Mesodermal cell (in vitro differentiated cells): ENCODE data around the gene SP6. TPM values are rescaled to one million over a fixed set of nuclear protein-coding genes. Genes with fewer than 3 reads are reported as not detected.

Experiments
- H3K27ac ChIP-seq: 2 replicates; pipeline ENCODE4 v1.7.0; 2013; ENCODE audit warnings: mild to moderate bottlenecking, low read depth, low read length, moderate library complexity; ENCODE audit not compliant: severe bottlenecking
- H3K36me3 ChIP-seq: 2 replicates; pipeline ENCODE4 v1.7.1; 2013; ENCODE audit warnings: mild to moderate bottlenecking, low read length, moderate library complexity; ENCODE audit not compliant: control insufficient read depth, insufficient read depth
- H3K4me1 ChIP-seq: one replicate; pipeline ENCODE4 v1.7.1; 2013; ENCODE audit warnings: mild to moderate bottlenecking, low read length; ENCODE audit not compliant: insufficient read depth, control insufficient read depth, poor library complexity, severe bottlenecking
- H3K4me3 ChIP-seq: 2 replicates; pipeline ENCODE4 v1.7.0; 2013; ENCODE audit warnings: low read length, control low read depth, mild to moderate bottlenecking; ENCODE audit not compliant: insufficient read depth, poor library complexity, severe bottlenecking; ENCODE audit errors: extremely low read depth
- H3K9me3 ChIP-seq: 2 replicates; pipeline ENCODE4 v1.7.1; 2013; ENCODE audit warnings: mild to moderate bottlenecking, low read length, moderate library complexity; ENCODE audit not compliant: control insufficient read depth
- WGBS, 2 experiments: methylation state at CpG; one replicate each; pipeline ENCODE4 v1.1.5; 2013; ENCODE audit warnings: missing lambda C conversion rate in 2 of 2; ENCODE audit not compliant: insufficient coverage in 2 of 2; 5-methylcytosine and 5-hydroxymethylcytosine counted together
- polyA plus RNA-seq, 2 experiments: library from polyadenylated mRNA; stranded (reverse); fragments of 50-300 nt; gene quantifications; one replicate each; pipeline ENCODE4 v1.2.3, GENCODE V29; 2013

SP6 gene
- 50.4 TPM for polyA plus RNA-seq (2013, experiment 1 of 2)
- polyA plus RNA-seq (2013, experiment 2 of 2), result 40.8 TPM

GRCh38 chr17:47850692-47851573, at the start of gene SP6:
Gene SP6, minus strand, starts transcription at chr17:47851163. Its CDS starts 2,734 bp downstream, at chr17:47848429.
- 2% methylated on average over 39 to 52 of the region's 71 CpGs for WGBS, 2 experiments
- Histone ChIP-seq H3K4me1 (peaks cover 49% of the 10 kb centered on the region), H3K36me3 (peaks cover 13% of the 10 kb centered on the region), H3K27ac (peak within 1 kb of the TSS; percentile 23), H3K4me3 (peak within 1 kb of the TSS; percentile 57), H3K9me3 (no peaks in the 10 kb centered on the region)

GRCh38 chr17:47899643-47900042, 48.7 kb upstream of the SP6 start:
- 86 to 97% methylated on average over 4 to 5 of the region's 5 CpGs for WGBS, 2 experiments
- Histone ChIP-seq H3K4me3 (no peak overlapping the region), H3K27ac (no peak overlapping the region), H3K9me3 (no peaks in the 10 kb centered on the region), H3K36me3 (peaks cover 19% of the 10 kb centered on the region), H3K4me1 (peaks cover 8% of the 10 kb centered on the region)

GRCh38 chr17:47898241-47898640, 47.3 kb upstream of the SP6 start:
- Histone ChIP-seq H3K4me1 (peaks cover 12% of the 10 kb centered on the region), H3K9me3 (no peaks in the 10 kb centered on the region), H3K27ac (no peak overlapping the region), H3K36me3 (peaks cover 19% of the 10 kb centered on the region), H3K4me3 (no peak overlapping the region)

- Histone ChIP-seq H3K27ac (no peak overlapping the region), H3K9me3 (no peaks in the 10 kb centered on the region), H3K4me3 (peak overlapping the region; percentile 75), H3K36me3 (peaks cover 19% of the 10 kb centered on the region), H3K4me1 (peaks cover 12% of the 10 kb centered on the region)
- 94 to 98% methylated on average over 3 to 5 of the region's 5 CpGs for WGBS, 2 experiments
Observed at GRCh38 chr17:47897561-47897960, 46.6 kb upstream of the SP6 start.

- Histone ChIP-seq H3K4me1 (peaks cover 11% of the 10 kb centered on the region), H3K27ac (peak overlapping the region; percentile 89), H3K4me3 (peak overlapping the region; percentile 75), H3K9me3 (no peaks in the 10 kb centered on the region), H3K36me3 (peaks cover 16% of the 10 kb centered on the region)
- WGBS, 2 experiments, result 8 to 14% methylated on average over 22 of the region's 22 CpGs
Observed at GRCh38 chr17:47896672-47897490, 45.9 kb upstream of the SP6 start.

GRCh38 chr17:47895856-47896671, 45.1 kb upstream of the SP6 start, which contains the start of gene SP2:
Gene SP2, plus strand, starts transcription at chr17:47896236. Its CDS starts 51 bp downstream, at chr17:47896287.
- no peaks in the 10 kb centered on the region for H3K9me3 ChIP-seq
- 0% methylated on average over 35 to 66 of the region's 70 CpGs for WGBS, 2 experiments
- peaks cover 16% of the 10 kb centered on the region for H3K36me3 ChIP-seq
- H3K4me1 ChIP-seq, result peaks cover 8% of the 10 kb centered on the region
- H3K4me3 ChIP-seq, result peak within 1 kb of the TSS; percentile 75
- peak within 1 kb of the TSS; percentile 89 for H3K27ac ChIP-seq

GRCh38 chr17:47895347-47895855, 44.4 kb upstream of the SP6 start:
- Histone ChIP-seq H3K36me3 (peaks cover 16% of the 10 kb centered on the region), H3K4me3 (peak overlapping the region; percentile 69), H3K4me1 (peaks cover 8% of the 10 kb centered on the region), H3K9me3 (no peaks in the 10 kb centered on the region), H3K27ac (no peak overlapping the region)
- 0 to 2% methylated on average over 14 to 24 of the region's 25 CpGs for WGBS, 2 experiments

GRCh38 chr17:47894498-47895346, 43.8 kb upstream of the SP6 start:
- H3K4me3 ChIP-seq, result peak overlapping the region; percentile 69
- H3K4me1 ChIP-seq, result peaks cover 8% of the 10 kb centered on the region
- no peak overlapping the region for H3K27ac ChIP-seq
- H3K36me3 ChIP-seq, result peaks cover 16% of the 10 kb centered on the region
- no peaks in the 10 kb centered on the region for H3K9me3 ChIP-seq
- WGBS, 2 experiments, result 63 to 68% methylated on average over 6 to 8 of the region's 11 CpGs

GRCh38 chr17:47891545-47892088, 40.7 kb upstream of the SP6 start:
- no peaks in the 10 kb centered on the region for H3K36me3 ChIP-seq
- H3K4me3 ChIP-seq, result no peak overlapping the region
- peaks cover 12% of the 10 kb centered on the region for H3K4me1 ChIP-seq
- 95 to 100% methylated on average over 3 of the region's 4 CpGs for WGBS, 2 experiments
- no peaks in the 10 kb centered on the region for H3K9me3 ChIP-seq
- H3K27ac ChIP-seq, result no peak overlapping the region
